Measurements from ENCODE around the gene LCN12.

DNA sequence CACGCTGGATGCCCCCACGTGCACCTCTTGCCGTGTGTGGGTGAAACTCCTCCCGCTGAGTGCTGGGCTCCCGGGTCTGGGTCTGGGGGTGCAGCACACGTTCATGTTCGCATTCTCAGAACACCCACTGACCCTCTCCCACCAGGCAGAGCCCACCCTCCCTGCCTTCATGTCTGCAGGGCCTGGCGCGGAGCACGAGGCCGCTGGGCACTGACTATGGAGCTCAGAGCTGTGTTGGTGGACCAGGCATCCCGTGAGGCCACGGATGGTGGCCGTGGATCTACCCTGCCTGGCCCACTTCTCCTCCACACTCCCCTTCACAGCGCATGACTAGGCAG, 8.8 kb downstream of the LCN12 start:
- TF ChIP-seq, protein P1, sequence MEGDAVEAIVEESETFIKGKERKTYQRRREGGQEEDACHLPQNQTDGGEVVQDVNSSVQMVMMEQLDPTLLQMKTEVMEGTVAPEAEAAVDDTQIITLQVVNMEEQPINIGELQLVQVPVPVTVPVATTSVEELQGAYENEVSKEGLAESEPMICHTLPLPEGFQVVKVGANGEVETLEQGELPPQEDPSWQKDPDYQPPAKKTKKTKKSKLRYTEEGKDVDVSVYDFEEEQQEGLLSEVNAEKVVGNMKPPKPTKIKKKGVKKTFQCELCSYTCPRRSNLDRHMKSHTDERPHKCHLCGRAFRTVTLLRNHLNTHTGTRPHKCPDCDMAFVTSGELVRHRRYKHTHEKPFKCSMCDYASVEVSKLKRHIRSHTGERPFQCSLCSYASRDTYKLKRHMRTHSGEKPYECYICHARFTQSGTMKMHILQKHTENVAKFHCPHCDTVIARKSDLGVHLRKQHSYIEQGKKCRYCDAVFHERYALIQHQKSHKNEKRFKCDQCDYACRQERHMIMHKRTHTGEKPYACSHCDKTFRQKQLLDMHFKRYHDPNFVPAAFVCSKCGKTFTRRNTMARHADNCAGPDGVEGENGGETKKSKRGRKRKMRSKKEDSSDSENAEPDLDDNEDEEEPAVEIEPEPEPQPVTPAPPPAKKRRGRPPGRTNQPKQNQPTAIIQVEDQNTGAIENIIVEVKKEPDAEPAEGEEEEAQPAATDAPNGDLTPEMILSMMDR (IDR thresholded peaks at IDR 0.05), result no peak
- TF ChIP-seq POLR2AphosphoS5 (IDR thresholded peaks at IDR 0.05; ENCODE audit: low read depth, low read length), result no peak
- TF ChIP-seq, protein P2, sequence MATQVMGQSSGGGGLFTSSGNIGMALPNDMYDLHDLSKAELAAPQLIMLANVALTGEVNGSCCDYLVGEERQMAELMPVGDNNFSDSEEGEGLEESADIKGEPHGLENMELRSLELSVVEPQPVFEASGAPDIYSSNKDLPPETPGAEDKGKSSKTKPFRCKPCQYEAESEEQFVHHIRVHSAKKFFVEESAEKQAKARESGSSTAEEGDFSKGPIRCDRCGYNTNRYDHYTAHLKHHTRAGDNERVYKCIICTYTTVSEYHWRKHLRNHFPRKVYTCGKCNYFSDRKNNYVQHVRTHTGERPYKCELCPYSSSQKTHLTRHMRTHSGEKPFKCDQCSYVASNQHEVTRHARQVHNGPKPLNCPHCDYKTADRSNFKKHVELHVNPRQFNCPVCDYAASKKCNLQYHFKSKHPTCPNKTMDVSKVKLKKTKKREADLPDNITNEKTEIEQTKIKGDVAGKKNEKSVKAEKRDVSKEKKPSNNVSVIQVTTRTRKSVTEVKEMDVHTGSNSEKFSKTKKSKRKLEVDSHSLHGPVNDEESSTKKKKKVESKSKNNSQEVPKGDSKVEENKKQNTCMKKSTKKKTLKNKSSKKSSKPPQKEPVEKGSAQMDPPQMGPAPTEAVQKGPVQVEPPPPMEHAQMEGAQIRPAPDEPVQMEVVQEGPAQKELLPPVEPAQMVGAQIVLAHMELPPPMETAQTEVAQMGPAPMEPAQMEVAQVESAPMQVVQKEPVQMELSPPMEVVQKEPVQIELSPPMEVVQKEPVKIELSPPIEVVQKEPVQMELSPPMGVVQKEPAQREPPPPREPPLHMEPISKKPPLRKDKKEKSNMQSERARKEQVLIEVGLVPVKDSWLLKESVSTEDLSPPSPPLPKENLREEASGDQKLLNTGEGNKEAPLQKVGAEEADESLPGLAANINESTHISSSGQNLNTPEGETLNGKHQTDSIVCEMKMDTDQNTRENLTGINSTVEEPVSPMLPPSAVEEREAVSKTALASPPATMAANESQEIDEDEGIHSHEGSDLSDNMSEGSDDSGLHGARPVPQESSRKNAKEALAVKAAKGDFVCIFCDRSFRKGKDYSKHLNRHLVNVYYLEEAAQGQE (IDR thresholded peaks at IDR 0.05; ENCODE audit: insufficient read depth in 1 of 2, low read depth in 2 of 2, low read length in 1 of 2), result no peak
- no peak for TF ChIP-seq SIN3A (IDR thresholded peaks at IDR 0.05; ENCODE audit: borderline replicate concordance, insufficient read depth, low read depth, low read length)

All from Panc1 (cell line).